Midbrain (tissue), 1 donor: ENCODE data around the gene DIAPH2.

ENCODE experiments used
- DNase-seq: peaks from one replicate; lab custom pipeline; 2025; lab: John Stamatoyannopoulos, UW

The DIAPH2 gene

DNA sequence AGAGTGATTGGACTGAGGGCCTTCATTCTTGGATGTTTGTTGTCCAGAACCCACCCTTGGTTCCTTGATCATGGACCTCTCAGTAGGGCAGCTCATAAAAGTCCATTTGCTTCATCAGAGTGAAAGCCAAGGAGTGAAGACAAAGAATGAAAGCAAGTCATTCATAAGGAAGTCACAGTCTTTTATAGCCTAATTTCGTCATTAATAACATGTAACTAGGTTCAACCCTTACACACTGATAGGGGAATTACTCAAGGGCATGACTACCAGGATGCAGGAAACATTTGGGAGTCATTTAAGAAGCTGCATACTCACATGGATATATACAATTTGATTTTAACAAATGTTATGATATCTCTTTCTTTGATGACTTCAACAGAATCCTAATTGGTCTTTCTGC, 294.3 kb downstream of the DIAPH2 start:
- DNase-seq, result no peak

DNA sequence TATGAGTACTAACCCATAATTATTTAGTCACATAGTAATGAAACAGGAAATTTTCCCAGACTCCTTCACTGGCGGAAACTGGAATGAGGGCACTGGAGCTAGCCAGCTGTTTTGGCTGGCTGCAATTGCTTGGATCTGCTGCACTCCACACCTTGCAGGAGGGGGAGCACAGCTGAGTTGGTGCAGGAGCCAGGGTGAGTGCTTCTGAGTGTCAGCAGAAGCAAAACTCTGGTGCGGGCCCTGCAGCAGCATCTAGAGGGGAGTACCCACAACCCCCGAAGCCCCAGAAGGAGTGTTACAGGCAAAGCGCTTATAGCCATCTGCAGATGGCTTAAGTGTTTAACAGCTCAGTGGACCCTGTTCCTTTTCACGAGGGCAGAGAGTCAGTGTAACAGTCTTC, 295.1 kb downstream of the DIAPH2 start:
- no peak for DNase-seq

DNA sequence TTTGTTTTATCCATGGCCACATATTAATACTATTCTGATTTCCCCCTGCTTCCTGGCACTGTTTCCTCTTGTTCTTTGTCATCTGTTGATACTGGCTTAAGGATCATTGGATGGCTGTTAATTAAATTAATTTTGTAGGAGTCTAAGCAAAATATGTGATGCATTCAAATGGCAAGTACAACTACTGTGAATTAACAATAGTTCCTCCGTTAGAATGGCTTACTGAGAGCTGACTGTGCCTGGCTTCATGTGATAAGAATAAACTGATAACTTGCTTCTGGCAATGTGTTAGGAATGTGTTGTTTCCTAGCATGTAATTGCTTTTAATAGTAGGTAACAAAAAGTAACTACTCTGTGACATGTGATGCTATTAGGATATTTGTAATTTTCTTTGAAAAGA, 297.5 kb downstream of the DIAPH2 start:
- no peak for DNase-seq

DNA sequence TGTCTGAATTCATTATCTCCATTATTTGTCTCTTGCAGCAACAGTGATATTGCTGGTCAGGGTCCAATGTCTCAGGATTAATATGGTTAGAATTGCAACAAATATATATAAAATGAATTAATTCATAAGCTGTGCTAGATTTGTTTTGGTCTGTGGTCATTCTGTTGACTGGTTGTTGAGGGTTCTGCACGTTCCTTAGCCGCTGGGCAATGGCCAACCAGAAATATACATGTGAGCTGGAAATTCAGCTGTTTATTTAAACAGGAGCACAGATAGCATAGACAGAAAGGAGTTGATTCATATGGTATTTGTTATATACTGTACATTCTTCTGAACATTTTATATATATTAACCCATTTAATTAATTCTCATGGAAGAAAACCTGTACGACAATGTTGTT, 299.9 kb downstream of the DIAPH2 start:
- no peak for DNase-seq

DNA sequence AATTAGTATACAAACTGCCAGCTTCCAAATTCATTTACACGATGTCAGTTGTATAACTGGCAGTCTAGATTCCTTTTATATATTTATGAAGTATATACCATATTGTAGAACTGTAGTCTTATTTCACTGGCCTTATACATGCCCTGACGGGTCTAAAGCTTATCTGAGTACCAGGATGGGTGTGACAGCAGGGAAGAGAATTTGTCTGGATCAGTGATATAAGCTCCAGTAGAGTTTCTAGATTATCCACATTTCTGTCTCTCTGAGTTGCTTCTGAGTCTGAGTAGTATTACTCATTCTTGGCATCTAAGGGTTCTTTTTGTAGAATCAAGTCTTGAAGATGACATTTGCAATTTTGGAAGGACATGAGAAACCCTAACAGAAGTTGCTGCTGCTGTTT, 300.4 kb downstream of the DIAPH2 start:
- DNase-seq, result no peak

DNA sequence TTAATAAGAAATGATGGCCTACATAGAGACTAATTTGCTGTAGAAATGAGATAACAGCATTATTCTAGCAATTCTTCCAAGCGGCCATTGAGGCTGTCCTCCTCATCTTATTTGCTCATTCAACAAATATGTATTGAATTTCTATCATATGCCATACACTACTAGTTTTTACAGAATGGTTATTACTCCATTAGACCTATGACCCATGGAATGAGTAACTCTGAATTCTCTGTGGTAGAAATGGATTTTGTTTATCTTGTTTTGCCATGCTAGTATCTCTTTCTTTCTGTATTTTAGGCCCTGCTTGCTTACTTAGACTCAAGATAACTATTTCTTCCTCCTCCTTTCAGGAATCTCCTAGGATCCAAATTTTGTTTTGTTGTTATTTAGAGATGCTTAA, 302.6 kb downstream of the DIAPH2 start:
- DNase-seq, result no peak

DNA sequence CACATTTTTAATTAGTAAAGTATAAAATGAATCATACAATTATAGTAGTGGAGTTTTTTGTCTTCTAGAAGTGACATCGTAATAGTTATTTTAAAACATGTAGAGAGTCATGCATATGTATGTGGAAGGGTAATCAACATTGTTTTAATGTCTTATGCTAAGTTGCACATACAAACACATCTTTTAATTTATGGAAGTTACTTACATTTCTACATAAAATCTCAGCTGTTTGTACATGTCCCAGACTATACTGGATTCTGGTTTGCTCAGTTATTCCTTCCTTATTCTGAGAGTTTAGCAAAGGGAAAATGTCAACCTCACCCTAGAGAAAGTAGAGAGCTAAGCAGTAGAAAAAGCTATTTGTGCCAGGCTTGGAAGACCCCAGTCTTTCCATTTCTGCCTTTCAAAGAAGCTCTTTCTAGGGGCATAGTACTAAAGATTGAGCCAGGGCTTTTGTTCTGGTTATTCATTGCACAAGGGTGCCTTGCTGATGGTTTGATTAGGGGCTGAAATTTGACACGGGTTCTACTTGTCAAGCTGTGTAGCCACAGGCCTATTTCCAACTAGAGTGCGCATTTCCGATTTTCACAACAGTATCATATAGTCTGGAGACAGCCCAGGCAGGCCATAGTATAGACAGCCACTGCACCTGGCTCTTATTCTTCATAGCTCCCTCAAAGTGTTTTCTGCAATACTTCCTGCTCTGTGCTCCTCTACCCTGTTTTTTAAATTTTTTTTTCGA, 305.4 kb downstream of the DIAPH2 start:
- DNase-seq, result no peak

DNA sequence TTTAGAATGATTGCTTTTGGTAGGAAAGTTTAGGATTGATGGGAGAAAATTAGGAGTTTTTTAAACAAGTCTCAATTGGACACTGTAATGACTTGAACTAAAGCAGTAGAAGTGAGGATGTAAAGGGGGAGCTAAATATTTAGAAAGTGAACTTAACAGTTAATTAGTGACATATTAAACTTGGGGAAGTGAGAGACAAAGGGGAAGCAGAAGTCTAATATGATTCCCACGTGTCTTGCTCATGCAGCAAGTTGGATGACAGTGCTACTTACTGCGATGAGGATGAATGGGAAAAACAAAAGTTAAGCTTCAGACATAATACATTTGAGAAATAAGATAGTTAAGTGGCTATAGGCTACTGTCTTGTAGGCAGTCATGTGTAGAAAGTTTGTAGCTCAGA, 309.5 kb downstream of the DIAPH2 start:
- no peak for DNase-seq

DNA sequence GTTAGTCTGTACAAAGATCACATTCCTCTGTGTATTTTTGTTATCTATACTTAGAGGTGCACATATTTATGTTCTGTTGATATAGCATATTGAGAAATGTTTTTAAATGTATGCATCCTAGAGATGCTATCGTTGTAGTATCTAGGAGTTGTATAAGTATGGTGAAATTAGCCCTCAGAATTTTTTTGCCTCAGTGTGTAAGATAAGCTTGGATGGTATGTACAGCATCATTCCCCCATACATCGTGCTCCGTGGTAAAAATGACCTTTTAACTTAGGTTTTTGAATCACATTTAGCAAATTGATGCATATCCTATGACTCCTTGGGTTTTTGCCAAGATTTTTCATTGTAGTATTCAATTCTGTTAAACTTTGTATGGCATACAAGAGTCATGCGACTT, 312.6 kb downstream of the DIAPH2 start:
- no peak for DNase-seq

DNA sequence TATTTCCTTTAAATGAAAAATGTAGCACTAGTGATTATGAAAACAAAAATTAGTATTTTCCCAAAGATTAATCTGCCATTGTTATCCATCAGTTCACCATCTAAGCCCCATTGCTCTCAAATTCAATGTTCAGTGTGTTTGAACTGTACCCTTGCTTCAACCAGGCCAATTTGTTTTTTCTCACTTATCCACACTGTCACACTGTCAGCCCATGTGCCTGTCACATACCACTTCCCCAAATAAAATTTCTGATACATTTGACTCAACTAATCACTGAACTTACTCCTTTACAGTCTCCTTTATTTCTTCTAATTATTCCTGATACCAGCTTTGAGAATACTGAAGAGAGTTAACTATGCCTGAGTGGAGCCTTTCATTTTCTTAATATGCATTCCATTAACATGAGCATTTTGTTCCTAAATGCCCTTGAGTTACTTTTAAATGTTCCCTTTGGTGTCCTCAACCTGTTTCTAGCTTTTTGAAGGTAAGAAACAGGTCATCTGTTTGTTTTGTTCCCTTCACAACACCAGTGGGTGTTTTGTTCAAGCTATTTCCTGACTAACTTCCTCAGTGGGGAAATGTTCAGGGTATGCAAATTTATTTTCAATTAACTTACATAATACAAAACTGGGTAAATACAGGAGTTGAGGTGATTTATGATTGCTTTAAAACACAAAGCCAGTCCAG, 316.2 kb downstream of the DIAPH2 start:
- DNase-seq, result no peak

DNA sequence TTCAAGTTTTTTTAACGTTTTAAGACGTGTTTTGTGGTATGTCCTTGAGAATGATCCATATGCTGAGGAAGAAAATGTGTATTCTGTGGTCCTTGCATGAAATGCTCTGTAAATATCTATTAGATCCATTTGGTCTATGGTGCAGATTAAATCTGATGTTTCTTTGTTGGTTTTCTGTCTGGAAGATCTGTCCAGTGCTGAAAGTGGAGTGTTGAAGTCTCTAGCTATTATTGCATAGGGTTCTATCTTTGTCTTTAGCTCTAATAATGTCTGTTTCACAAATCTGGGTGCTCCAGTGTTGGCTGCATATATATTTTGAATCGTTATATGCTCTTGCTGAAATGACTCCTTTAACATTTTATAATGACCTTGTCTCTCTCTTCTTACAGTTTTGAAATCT, 321.5 kb downstream of the DIAPH2 start:
- no peak for DNase-seq

DNA sequence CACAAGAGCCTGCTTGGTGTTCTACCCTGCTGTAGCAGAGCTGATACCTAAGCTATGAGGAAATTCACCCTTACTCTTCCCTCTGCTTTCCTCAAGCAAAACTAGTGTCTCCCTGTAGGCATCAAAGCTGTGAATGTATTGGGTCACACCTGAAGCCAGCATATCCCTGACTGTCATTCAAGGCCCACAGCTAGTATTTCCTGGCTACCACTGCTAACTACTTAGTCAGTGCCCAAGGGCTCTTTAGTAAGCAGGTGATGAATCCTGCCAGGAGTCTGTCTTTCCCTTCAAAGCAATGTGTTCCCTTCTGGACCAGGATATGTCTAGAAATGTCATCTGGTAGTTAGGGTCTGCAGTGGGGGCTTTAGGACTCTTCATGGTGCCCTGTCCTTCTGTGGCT, 324.7 kb downstream of the DIAPH2 start:
- DNase-seq, result no peak

DNA sequence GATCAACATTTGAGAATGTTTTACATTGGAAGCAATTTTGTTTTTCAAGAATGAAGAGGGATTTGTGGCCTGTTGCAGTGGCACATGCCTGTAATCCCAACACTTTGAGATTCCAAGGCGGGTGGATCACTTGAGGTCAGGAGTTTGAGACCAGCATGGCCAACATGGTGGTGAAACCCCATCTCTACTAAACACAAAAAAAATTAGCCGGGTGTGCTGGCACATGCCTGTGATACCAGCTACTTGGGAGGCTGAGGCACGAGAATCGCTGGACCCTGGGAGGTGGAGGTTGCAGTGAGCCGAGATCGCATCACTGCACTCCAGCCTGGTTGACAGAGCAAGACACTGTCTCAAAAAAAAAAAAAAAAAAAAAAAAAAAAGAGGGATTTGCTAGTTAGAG, 326.9 kb downstream of the DIAPH2 start:
- no peak for DNase-seq

DNA sequence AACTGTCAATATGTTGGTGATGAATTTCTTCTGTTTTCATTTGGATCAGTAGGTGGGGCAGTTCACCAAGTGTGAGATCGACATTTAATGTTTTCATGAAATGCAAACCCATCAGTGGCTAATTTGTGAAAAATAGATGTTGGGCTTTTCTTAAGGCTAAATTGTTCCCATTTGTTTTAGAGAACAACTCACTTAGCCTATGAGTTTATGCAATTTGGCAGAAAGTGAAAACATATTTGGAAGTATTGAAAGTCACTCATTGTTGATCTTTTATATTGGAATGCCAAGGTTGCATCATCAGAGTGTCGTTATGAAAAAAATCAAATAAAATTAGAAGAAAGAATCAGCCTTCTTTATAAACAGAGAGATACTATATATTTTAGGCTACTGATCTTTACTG, 331.5 kb downstream of the DIAPH2 start:
- no peak for DNase-seq

DNA sequence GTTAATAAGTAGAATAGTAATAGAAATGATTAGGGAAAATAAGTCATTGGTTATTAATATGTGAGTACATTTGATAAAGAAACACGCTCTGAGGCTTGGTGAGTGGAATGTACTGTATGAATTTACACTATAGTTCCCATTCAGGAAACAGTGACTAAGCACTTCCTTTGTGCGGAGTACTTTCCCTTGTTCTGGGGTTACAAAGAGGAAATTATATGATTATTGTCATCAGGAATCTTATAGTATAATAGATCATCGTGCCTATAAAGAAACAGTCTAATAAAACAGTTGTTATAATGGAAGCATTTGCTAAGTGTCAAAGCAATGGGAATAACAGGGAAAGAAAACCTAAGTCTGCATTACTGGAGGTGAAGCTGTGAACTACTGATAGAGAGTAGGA, 337.0 kb downstream of the DIAPH2 start:
- no peak for DNase-seq

DNA sequence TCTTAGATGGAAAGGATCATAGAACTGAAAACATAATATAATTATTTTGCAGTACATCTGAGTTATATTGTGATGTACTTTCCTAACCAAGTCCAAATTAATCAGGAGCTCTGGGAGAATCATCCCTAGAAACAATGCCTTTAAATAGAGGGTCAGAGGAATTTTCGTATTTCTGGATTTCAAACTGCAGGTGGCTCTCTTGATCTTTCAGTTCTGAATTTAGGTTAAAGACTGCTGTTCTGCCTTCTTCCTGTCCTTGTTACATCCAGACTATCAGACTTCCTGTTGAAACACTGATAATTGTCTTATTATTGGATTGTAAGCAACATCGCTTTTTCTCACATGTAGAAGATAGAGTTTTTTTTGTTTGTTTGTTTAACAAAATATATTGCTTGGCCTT, 341.8 kb downstream of the DIAPH2 start:
- no peak for DNase-seq

DNA sequence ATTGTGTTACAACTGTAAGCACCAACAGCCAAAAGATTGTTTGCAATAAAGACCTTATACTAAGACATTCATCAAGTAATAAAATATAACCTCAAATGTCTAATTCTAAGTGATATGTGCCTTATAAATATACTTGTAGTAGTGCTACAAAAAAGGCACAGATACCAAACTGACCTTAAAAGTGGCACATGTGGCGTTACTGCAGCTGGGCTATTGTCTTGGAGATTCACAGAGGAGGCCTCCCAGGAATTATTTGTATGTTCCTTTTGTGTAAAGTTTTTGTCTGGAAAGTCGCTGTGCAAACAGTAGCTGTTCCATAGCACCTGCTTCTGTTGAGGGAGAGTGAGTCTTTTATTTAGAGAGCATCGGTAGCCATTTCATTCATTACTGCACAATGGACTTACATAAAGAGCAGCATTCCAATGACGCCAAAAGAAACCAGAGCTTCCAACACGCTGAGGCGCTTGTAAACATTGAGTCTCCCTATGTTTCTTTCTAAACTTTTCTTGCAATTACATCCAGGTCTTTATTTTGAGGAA, 342.8 kb downstream of the DIAPH2 start:
- no peak for DNase-seq

DNA sequence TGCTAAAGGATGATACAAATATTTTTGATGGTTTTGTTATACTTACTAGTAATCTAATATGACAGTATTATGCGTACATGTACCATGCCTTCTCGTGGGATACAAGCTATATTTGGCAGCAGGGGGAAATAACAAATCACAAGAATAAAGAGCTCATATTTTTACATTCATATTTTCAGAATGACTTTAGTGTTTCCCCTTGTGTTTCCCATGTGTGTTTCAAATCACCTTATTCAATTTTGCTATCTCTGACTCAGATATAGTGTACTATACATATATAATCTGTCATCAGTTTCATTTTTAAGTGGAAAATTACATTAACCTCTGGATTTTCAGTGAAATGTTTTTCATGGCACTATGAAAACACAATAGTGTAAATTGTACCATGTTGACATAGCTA, 345.8 kb downstream of the DIAPH2 start:
- no peak for DNase-seq

DNA sequence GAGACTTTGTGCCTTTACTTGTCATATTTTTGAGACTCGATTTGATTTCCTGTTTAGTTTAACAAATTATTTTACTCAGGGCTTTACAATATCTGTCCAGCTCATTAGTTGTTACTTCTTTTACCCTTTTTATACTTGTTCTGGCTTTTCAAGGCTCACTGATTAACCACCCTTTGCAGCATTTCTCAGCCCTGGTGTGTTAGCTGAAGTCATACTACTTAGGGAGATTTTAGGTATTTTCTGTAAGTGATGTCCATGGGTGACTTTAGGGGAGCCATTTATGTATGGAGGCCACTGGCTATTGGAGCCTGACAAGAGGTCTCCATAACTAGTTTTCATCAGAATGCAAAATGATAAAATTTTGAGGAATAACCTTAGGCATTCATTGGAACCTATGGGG, 346.3 kb downstream of the DIAPH2 start:
- DNase-seq, result no peak

DNA sequence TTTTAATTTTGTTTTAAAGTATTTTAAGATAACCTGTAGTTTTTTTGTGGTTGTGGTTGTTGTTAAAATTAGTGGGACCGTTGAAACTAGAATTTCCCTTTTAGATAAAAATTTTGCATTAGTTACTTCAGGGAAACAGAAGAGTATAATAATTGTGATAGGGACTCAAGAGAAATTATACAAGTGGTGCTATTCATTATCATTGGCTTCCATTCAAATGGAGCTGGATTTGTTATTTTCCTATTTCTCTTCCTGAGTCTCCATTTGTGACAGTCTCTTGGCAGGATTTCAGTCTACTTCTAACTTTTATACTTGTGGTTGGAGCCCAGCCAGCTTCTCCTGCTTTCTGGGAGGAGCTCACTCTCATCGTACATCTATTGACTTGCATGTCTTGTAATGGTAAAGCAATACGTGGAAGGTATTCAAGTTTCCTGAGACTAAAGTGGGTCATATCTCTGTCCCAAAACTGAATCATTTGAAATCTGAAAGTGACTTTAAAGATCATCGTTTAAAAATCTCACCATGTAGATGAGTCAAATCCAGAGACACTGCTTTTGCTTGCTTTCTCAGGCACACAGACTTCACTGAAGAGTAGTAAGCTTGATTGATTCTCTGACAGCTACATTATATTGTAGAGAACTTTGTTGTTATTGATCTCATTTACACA, 354.9 kb downstream of the DIAPH2 start:
- no peak for DNase-seq

DNA sequence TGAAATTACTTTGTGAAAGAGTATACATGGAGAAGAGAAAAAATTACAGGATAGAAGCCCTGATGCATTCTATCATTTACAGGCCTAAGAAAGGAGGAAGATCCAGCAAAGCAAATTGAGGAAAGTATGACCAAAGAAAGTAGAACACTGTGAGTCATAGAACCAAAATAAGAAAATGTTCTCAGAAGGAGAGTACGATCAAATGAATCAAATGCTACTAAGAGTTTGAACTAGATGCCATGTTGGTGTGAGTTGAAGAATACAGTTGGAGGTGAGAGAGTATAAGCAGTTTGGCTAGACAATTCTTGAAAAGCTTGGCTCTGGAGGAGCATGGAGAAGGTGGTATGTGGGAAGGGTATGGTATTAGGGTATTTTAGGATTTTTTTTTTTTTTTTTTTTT, 360.8 kb downstream of the DIAPH2 start:
- no peak for DNase-seq

DNA sequence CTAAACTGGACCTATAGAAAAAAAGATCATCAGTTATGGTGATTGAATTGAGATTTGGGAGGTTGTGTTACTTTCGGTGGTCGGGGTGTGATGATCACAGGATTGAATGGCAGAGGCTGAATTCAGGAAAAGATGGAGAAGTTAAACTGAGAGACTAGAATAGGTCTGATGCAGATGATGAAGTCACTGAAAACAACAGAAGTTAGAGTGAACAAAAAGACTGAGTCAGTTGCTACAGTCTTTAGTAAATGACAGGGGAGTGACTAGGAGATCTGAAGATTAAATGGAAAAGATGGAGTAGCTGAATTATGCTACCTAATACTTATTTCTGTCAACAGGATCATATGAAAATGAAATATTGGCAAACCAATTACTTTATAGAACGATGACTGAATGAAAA, 362.2 kb downstream of the DIAPH2 start:
- DNase-seq, result no peak

DNA sequence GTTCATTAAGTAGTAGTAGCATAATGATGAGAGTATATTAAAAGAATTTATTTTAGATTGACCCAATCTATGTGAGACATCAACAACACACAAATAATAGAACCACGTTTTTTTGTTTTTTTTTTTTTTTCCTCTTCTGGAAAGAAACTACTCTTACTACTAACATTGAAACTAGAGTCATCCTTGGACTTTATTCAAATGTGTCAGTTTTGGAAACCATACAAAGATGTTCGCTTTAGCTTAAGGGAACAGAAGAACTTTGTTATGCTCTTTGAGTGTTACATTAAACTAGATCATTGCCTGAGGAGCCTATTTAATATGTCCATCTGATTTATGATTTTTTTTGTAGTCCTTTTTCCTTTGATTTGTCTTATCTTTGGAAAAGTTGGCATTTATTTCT, 365.8 kb downstream of the DIAPH2 start:
- no peak for DNase-seq
